GM23338 (cell line): ENCODE results near the gene RGS16. TPM values are rescaled to one million over a fixed set of nuclear protein-coding genes. Genes with fewer than 3 reads are reported as not detected.

Experiments
- ATAC-seq: fragments of 200-7000 bp; cut with Tn5 transposase; 3 replicates; pipeline ENCODE4 v1.9.1; 2020
- DNase-seq: peaks from one replicate; pipeline ENCODE4 v3.0.0-alpha.2; 2015; ENCODE audit warnings: low spot score
- H2AFZ ChIP-seq: fragments of 200-600 bp; sonication (generic); 2 replicates; pipeline ENCODE4 v1.8.0; 2016; ENCODE audit warnings: antibody characterized with exemption, mild to moderate bottlenecking, moderate library complexity
- H3F3A ChIP-seq: fragments of 200-600 bp; sonication (generic); replicated peaks from 2 replicates; pipeline ENCODE4 v1.8.0; 2017; ENCODE audit warnings: antibody characterized with exemption, mixed run types, low read depth
- H3K27ac ChIP-seq: fragments of 200-600 bp; sonication (generic); 2 replicates; pipeline ENCODE4 v1.6.1; 2016; ENCODE audit warnings: low read depth
- H3K27me3 ChIP-seq: fragments of 200-600 bp; sonication (generic); 2 replicates; pipeline ENCODE4 v1.8.0; 2016; ENCODE audit warnings: mild to moderate bottlenecking, mixed run types, moderate library complexity; ENCODE audit not compliant: insufficient read depth
- H3K36me3 ChIP-seq: fragments of 200-600 bp; sonication (generic); 2 replicates; pipeline ENCODE4 v1.8.0; 2016; ENCODE audit warnings: mild to moderate bottlenecking; ENCODE audit not compliant: insufficient read depth
- H3K4me1 ChIP-seq: fragments of 200-600 bp; sonication (generic); 2 replicates; pipeline ENCODE4 v1.8.0; 2016; ENCODE audit warnings: mild to moderate bottlenecking, moderate library complexity; ENCODE audit not compliant: insufficient read depth
- H3K4me2 ChIP-seq: fragments of 200-600 bp; sonication (generic); 2 replicates; pipeline ENCODE4 v1.7.1; 2017; ENCODE audit warnings: mixed run types
- H3K4me3 ChIP-seq: fragments of 200-600 bp; sonication (generic); 2 replicates; pipeline ENCODE4 v1.6.1; 2016; ENCODE audit warnings: mixed run types
- H3K79me2 ChIP-seq: fragments of 200-600 bp; sonication (generic); replicated peaks from 2 replicates; pipeline ENCODE4 v1.8.0; 2017; ENCODE audit warnings: mild to moderate bottlenecking; ENCODE audit not compliant: insufficient read depth
- H3K9me2 ChIP-seq: fragments of 200-600 bp; sonication (generic); 2 replicates; pipeline ENCODE4 v1.8.0; 2017; ENCODE audit not compliant: insufficient read depth
- H4K20me1 ChIP-seq: fragments of 200-600 bp; sonication (generic); replicated peaks from 2 replicates; pipeline ENCODE4 v1.8.0; 2017; ENCODE audit warnings: mild to moderate bottlenecking; ENCODE audit not compliant: insufficient read depth
- H3K27ac Mint-ChIP-seq: 2 replicates; pipeline ENCODE4 v1.8.0; 2020; ENCODE audit warnings: inconsistent platforms, mild to moderate bottlenecking, moderate library complexity, mixed read lengths
- H3K27me3 Mint-ChIP-seq: 3 replicates; pipeline ENCODE4 v1.8.0; 2022; ENCODE audit warnings: low read depth, mild to moderate bottlenecking, moderate library complexity, mixed read lengths, inconsistent platforms; ENCODE audit not compliant: insufficient read depth, poor library complexity
- H3K36me3 Mint-ChIP-seq: 3 replicates; pipeline ENCODE4 v1.8.0; 2021; ENCODE audit warnings: low read depth, mild to moderate bottlenecking, inconsistent platforms, moderate library complexity, mixed read lengths
- H3K4me1 Mint-ChIP-seq: 3 replicates; pipeline ENCODE4 v1.8.0; 2020; ENCODE audit warnings: mild to moderate bottlenecking, inconsistent platforms, mixed read lengths
- H3K4me3 Mint-ChIP-seq: 3 replicates; pipeline ENCODE4 v1.8.0; 2021; ENCODE audit warnings: moderate library complexity, mild to moderate bottlenecking, inconsistent platforms, mixed read lengths
- H3K9me3 Mint-ChIP-seq: 3 replicates; pipeline ENCODE4 v1.8.0; 2020; ENCODE audit warnings: moderate library complexity, mild to moderate bottlenecking, inconsistent platforms, mixed read lengths
- CREB1 ChIP-seq: fragments of 250-450 bp; sonication (Bioruptor Pico); IDR thresholded peaks from 2 replicates; pipeline ENCODE4 v1.5.0; 2020; ENCODE audit warnings: low read depth, mild to moderate bottlenecking, moderate library complexity
- CTCF ChIP-seq, 2 experiments: fragments of 200-600 bp in 1 of 2; sonication (generic) in 1 of 2; conservative IDR thresholded peaks; 2 replicates each; pipeline versions ENCODE4 v1.5.1 to v1.6.1; 2016 to 2017; ENCODE audit warnings: antibody characterized with exemption in 2 of 2, low read depth in 2 of 2, mild to moderate bottlenecking in 2 of 2, moderate library complexity in 1 of 2
- ETS1 ChIP-seq: IDR thresholded peaks from 2 replicates; pipeline ENCODE4 v1.6.1; 2016; ENCODE audit warnings: antibody characterized with exemption
- EZH2 ChIP-seq: fragments of 200-600 bp; sonication (generic); IDR thresholded peaks from one replicate; pipeline ENCODE4 v1.8.0; 2017; ENCODE audit warnings: antibody characterized with exemption, mild to moderate bottlenecking, low read depth; ENCODE audit not compliant: unreplicated experiment
- EZH2phosphoT487 ChIP-seq: fragments of 200-600 bp; sonication (generic); IDR thresholded peaks from one replicate; pipeline ENCODE4 v1.8.1; 2018; ENCODE audit warnings: antibody characterized with exemption; ENCODE audit not compliant: unreplicated experiment
- JUNB ChIP-seq: IDR thresholded peaks from one replicate; pipeline ENCODE4 v1.6.1; 2016; ENCODE audit warnings: antibody characterized with exemption; ENCODE audit not compliant: unreplicated experiment
- NANOG ChIP-seq: IDR thresholded peaks from 2 replicates; pipeline ENCODE4 v1.6.1; 2016; ENCODE audit warnings: antibody characterized with exemption, borderline replicate concordance
- POLR2AphosphoS5 ChIP-seq: IDR thresholded peaks from 2 replicates; pipeline ENCODE4 v1.6.1; 2016; ENCODE audit warnings: antibody characterized with exemption, low read depth
- REST ChIP-seq: IDR thresholded peaks from one replicate; pipeline ENCODE4 v1.6.1; 2018; ENCODE audit warnings: antibody characterized with exemption; ENCODE audit not compliant: unreplicated experiment
- STAT1 ChIP-seq: IDR thresholded peaks from one replicate; pipeline ENCODE4 v1.6.1; 2016; ENCODE audit warnings: antibody characterized with exemption; ENCODE audit not compliant: unreplicated experiment
- ZNF114 ChIP-seq: fragments of 250-450 bp; sonication (Bioruptor Pico); IDR thresholded peaks from 2 replicates; pipeline ENCODE4 v1.5.0; 2020; ENCODE audit warnings: mild to moderate bottlenecking, moderate library complexity
- ZNF331 ChIP-seq: fragments of 250-450 bp; sonication (Bioruptor Pico); IDR thresholded peaks from 2 replicates; pipeline ENCODE4 v1.5.0; 2020; ENCODE audit warnings: low read depth, mild to moderate bottlenecking, moderate library complexity
- ZNF462 ChIP-seq: fragments of 250-450 bp; sonication (Bioruptor Pico); IDR thresholded peaks from 2 replicates; pipeline ENCODE4 v1.5.0; 2020; ENCODE audit warnings: mild to moderate bottlenecking, moderate library complexity
- polyA plus RNA-seq: library from polyadenylated mRNA; unstranded; fragments of >200 nt; fragmentation: Nextera tagmentation; extraction: Ambion mirVana; gene quantifications from 2 replicates; pipeline ENCODE4 v1.2.1, GENCODE V29; 2016
- total RNA-seq: library from RNA; depleted of rRNA; stranded (reverse); fragments of >200 nt; shearing (Covaris generic); gene quantifications from 2 replicates; pipeline ENCODE4 v1.2.3, GENCODE V29; 2014

Gene RGS16
- total and polyA plus RNA-seq, 2 experiments from 2014 or later: 15.4 to 31.6 TPM

- H3K36me3 Mint-ChIP-seq: no peaks in the 10 kb centered on the region
- no peaks in the 10 kb centered on the region for H3K9me2 ChIP-seq
- no peak overlapping the region for H3K27ac Mint-ChIP-seq
- H3K27me3 ChIP-seq: no peaks in the 10 kb centered on the region
- no peak overlapping the region for H2AFZ ChIP-seq
- H3K27me3 Mint-ChIP-seq: no peaks in the 10 kb centered on the region
- H3F3A ChIP-seq: no peaks in the 10 kb centered on the region
- H3K4me2 ChIP-seq: no peak overlapping the region
- no peaks in the 10 kb centered on the region for H3K36me3 ChIP-seq
- ATAC-seq (no peak), DNase-seq (no peak)
- TF ChIP-seq JUNB: no peak
- no peak for TF ChIP-seq ZNF331 (CRISPR knock-in tag)
- TF ChIP-seq POLR2AphosphoS5: no peak
- no peak for TF ChIP-seq ETS1
- no peak for TF ChIP-seq NANOG
- no peak for TF ChIP-seq CREB1 (CRISPR knock-in tag)
- TF ChIP-seq CTCF (conservative IDR thresholded peaks at IDR 0.05; ENCODE audit: low read depth in 2 of 2): no peak
- TF ChIP-seq ZNF114 (CRISPR knock-in tag): no peak
- TF ChIP-seq STAT1: no peak
- TF ChIP-seq EZH2: no peak
- no peak for TF ChIP-seq REST
- no peak for TF ChIP-seq EZH2phosphoT487
- no peak for TF ChIP-seq ZNF462 (CRISPR knock-in tag)
- no peaks in the 10 kb centered on the region for H3K79me2 ChIP-seq
- H3K4me1 ChIP-seq: no peaks in the 10 kb centered on the region
- no peak overlapping the region for H3K27ac ChIP-seq
- no peaks in the 10 kb centered on the region; the same call in 2 of the 3 replicates for H3K4me1 Mint-ChIP-seq
- H3K9me3 Mint-ChIP-seq: no peaks in the 10 kb centered on the region
- no peaks in the 10 kb centered on the region for H4K20me1 ChIP-seq
- H3K4me3 Mint-ChIP-seq: no peak overlapping the region
- H3K4me3 ChIP-seq: no peak overlapping the region
Observed at GRCh38 chr1:182564406-182565004, 39.7 kb downstream of the RGS16 start.
